NCI-H2227 treated with DMSO at 0.1 percent for 48 hours (cell line): Measurements from ENCODE around the gene ZACN.

Experiments
- DNase-seq: peaks from one replicate; lab custom pipeline; 2025; lab: John Stamatoyannopoulos, UW

Gene ZACN

GRCh38 chr17:76131692-76132573 is 53.0 kb downstream of the ZACN start:
- no peak for DNase-seq
